Measurements from ENCODE around the gene SYDE1.

Gene SYDE1

DNA sequence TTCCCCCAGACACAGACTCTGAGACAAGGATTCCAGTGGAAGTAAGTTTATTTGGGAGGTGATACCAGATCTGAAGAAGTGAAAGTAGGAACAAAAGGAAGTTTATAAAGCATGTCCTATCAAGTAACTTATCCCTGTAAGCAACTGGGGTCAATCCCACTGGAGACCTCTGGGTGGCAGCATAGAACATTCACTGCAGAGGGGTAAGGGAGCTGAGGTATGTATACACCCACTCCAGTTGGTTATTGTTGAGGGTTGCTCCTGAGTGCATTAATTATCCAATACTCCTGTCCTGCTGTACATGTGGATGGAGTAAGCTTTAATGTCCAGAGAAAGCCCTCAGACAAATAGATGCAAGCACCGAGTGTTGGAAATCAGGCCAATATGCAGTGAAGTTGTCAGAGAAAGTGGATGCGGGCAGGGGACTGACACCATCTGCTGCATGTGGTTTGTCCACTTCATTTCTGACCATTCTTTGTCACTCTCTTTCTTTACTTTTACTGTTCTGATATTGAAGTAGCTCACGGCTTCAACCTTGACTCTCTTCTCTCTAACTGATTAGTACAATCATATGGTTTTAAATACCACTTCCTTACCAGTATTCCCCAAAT lies 46.9 kb downstream of the SYDE1 start:
- ATAC-seq (replicated peaks) (no peak), DNase-seq (no peak)
- Mint-ChIP-seq H3K27ac (no peak overlapping the region), H3K36me3 (no peaks in the 10 kb centered on the region), H3K4me3 (no peak overlapping the region), H3K27me3 (peaks cover 36% of the 10 kb centered on the region in 2 donors), H3K9me3 (peaks cover 6 to 8% of the 10 kb centered on the region in 2 donors), H3K4me1 (peaks cover 4 to 6% of the 10 kb centered on the region in 2 donors)

- DNase-seq = no peak
- peaks cover 11 to 14% of the 10 kb centered on the region in 2 donors for H3K9me3 Mint-ChIP-seq
- no peak for ATAC-seq (replicated peaks)
- no peak overlapping the region for H3K4me3 Mint-ChIP-seq
- peaks cover 29 to 37% of the 10 kb centered on the region in 2 donors for H3K27me3 Mint-ChIP-seq
- H3K27ac Mint-ChIP-seq = no peak overlapping the region
- peaks cover 3 to 5% of the 10 kb centered on the region in 2 donors for H3K4me1 Mint-ChIP-seq
- peaks cover 0 to 5% of the 10 kb centered on the region in 2 donors for H3K36me3 Mint-ChIP-seq
Measured at GRCh38 chr19:15155296-15155695, 48.1 kb downstream of the SYDE1 start.

DNA sequence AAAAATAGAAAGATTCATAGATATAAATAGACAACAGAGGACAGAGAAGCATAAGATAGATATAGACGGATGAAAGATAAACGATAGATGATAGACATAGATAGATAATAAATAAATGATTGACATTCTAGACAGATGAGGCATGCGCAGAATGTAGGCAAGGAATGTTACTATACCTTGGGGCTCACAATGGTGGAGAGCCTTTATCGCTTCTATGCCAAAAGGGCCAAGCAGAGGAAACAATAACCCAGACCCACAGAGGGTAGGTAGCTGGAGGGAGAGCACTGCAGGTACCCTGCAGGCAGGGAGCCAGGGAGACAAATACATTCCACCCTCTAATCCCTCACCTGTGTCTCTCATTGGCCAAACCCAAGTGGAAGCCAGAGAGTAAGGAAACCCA lies 49.2 kb downstream of the SYDE1 start:
- Mint-ChIP-seq H3K4me1 (no peaks in the 10 kb centered on the region), H3K27ac (no peak overlapping the region), H3K9me3 (peaks cover 13 to 17% of the 10 kb centered on the region in 2 donors), H3K36me3 (peaks cover 0 to 5% of the 10 kb centered on the region in 2 donors), H3K27me3 (peaks cover 25 to 35% of the 10 kb centered on the region in 2 donors), H3K4me3 (no peak overlapping the region)
- ATAC-seq (replicated peaks) (no peak), DNase-seq (no peak)

DNA sequence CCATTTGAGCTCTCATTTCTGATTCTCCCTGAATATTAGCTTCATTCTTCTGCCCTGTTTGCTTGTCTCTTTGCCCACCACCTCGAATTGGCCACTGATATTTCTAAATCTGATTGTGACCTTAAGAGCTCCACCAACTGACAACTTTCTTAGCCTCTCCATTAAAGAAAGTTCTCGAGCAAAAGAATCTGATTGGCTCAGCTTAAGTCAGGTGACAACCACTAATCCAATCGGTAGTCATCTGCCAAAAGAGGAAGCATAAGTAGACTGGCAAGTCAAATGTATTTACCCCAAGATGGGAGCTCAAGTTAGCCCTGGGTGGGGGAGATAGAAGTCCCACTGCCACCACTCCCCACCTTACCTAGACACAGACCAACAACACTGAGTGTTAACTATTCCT lies 52.0 kb downstream of the SYDE1 start:
- Mint-ChIP-seq H3K4me3 (no peak overlapping the region), H3K27me3 (peaks cover 4 to 16% of the 10 kb centered on the region in 2 donors), H3K27ac (no peak overlapping the region), H3K36me3 (peaks cover 0 to 5% of the 10 kb centered on the region in 2 donors), H3K9me3 (peaks cover 13 to 20% of the 10 kb centered on the region in 2 donors), H3K4me1 (no peaks in the 10 kb centered on the region)
- ATAC-seq (replicated peaks) = no peak
- no peak for DNase-seq

GRCh38 chr19:15161028-15161984 lies 54.1 kb downstream of the SYDE1 start:
- Mint-ChIP-seq H3K9me3 (peaks cover 17 to 30% of the 10 kb centered on the region in 2 donors), H3K27me3 (peaks cover 0 to 16% of the 10 kb centered on the region in 2 donors)

More at GRCh38 chr19:15161028-15161984, 54.1 kb downstream of the SYDE1 start:
- H3K4me3 Mint-ChIP-seq = no peak overlapping the region
- peaks cover 0 to 9% of the 10 kb centered on the region in 2 donors for H3K36me3 Mint-ChIP-seq
- H3K4me1 Mint-ChIP-seq = no peaks in the 10 kb centered on the region
- no peak for DNase-seq
- no peak overlapping the region for H3K27ac Mint-ChIP-seq
- ATAC-seq (replicated peaks) = no peak
